GM23338 (cell line): Measurements from ENCODE around the gene IPO7.
"Not testable (repeated sequence)": the region's sequence is repeated elsewhere in the genome, so short reads cannot be mapped to it uniquely, and the experiment has no call there.

Experiments
- EZH2 ChIP-seq: fragments of 200-600 bp; sonication (generic); IDR thresholded peaks from one replicate; pipeline ENCODE4 v1.8.0; 2017; ENCODE audit warnings: antibody characterized with exemption, mild to moderate bottlenecking, low read depth; ENCODE audit not compliant: unreplicated experiment
- EZH2phosphoT487 ChIP-seq: fragments of 200-600 bp; sonication (generic); IDR thresholded peaks from one replicate; pipeline ENCODE4 v1.8.1; 2018; ENCODE audit warnings: antibody characterized with exemption; ENCODE audit not compliant: unreplicated experiment
- TF ChIP-seq, protein P1 (sequence below), 2 experiments: fragments of 200-600 bp in 1 of 2; sonication (generic) in 1 of 2; conservative IDR thresholded peaks; 2 replicates each; pipeline versions ENCODE4 v1.5.1 to v1.6.1; 2016 to 2017; ENCODE audit warnings: antibody characterized with exemption in 2 of 2, low read depth in 2 of 2, mild to moderate bottlenecking in 2 of 2, moderate library complexity in 1 of 2

DNA sequence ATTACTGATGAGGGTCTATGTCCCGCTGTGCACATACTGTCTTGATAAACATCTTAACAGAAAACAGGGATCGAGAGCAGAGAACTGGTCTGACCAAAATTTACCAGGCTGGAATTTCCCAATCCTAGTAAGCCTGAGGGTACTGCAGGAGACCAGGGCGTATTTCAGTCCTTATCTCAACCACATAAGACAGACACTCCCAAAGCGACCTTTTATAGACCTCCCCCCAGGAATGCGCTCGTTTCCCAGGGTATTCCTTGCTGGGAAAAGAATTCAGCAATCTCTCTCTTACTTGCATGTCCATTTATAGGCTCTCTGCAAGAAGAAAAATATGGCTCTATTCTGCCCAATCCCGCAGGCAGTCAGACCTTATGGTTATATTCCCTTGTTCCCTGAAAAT, 67.6 kb downstream of the IPO7 start:
- TF ChIP-seq, protein P1, sequence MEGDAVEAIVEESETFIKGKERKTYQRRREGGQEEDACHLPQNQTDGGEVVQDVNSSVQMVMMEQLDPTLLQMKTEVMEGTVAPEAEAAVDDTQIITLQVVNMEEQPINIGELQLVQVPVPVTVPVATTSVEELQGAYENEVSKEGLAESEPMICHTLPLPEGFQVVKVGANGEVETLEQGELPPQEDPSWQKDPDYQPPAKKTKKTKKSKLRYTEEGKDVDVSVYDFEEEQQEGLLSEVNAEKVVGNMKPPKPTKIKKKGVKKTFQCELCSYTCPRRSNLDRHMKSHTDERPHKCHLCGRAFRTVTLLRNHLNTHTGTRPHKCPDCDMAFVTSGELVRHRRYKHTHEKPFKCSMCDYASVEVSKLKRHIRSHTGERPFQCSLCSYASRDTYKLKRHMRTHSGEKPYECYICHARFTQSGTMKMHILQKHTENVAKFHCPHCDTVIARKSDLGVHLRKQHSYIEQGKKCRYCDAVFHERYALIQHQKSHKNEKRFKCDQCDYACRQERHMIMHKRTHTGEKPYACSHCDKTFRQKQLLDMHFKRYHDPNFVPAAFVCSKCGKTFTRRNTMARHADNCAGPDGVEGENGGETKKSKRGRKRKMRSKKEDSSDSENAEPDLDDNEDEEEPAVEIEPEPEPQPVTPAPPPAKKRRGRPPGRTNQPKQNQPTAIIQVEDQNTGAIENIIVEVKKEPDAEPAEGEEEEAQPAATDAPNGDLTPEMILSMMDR (conservative IDR thresholded peaks at IDR 0.05; ENCODE audit: low read depth in 2 of 2), result not testable (repeated sequence)
- TF ChIP-seq EZH2, EZH2phosphoT487: not testable (repeated sequence)
